T-helper 1 cell (primary cell): Measurements from ENCODE around the gene GORAB.

Experiments used
- DNase-seq, 5 donors: peaks; one replicate each; pipeline ENCODE4 v3.0.0-alpha.2; 2012 to 2020
- total RNA-seq, 4 donors: gene quantifications; one replicate each; lab custom pipeline; 2026; lab: John Stamatoyannopoulos, UW

Gene GORAB
- total RNA-seq: 27.4 to 39.1 (median 36.8) reads per million in 4 donors

GRCh38 chr1:170531758-170532657, at the start of gene GORAB:
GORAB (plus strand) TSS chr1:170532166; CDS start chr1:170532224, 58 bp downstream.
- peak; percentile 59 to 92 (median 73) for DNase-seq

GRCh38 chr1:170483051-170483450, 48.9 kb upstream of the GORAB start:
- no peak for DNase-seq

GRCh38 chr1:170487503-170487902, 44.5 kb upstream of the GORAB start:
- no peak for DNase-seq

GRCh38 chr1:170491291-170491690, 40.7 kb upstream of the GORAB start:
- no peak for DNase-seq

- no peak for DNase-seq
These were observed 37.6 kb upstream of the GORAB start for GRCh38 chr1:170494369-170494768.

GRCh38 chr1:170495006-170495405, 37.0 kb upstream of the GORAB start:
- DNase-seq: no peak

- no peak for DNase-seq
These were observed 33.1 kb upstream of the GORAB start for GRCh38 chr1:170498876-170499275.

GRCh38 chr1:170503665-170504064, 28.3 kb upstream of the GORAB start:
- DNase-seq: no peak

- DNase-seq: no peak
These were observed 21.8 kb upstream of the GORAB start for GRCh38 chr1:170510163-170510562.

- no peak for DNase-seq
These were observed 20.9 kb upstream of the GORAB start for GRCh38 chr1:170511038-170511437.

GRCh38 chr1:170513138-170513537, 18.8 kb upstream of the GORAB start:
- no peak for DNase-seq

- DNase-seq: no peak
These were observed 13.7 kb upstream of the GORAB start for GRCh38 chr1:170518185-170518834.

GRCh38 chr1:170518965-170519364, 13.0 kb upstream of the GORAB start:
- DNase-seq: no peak

- DNase-seq: no peak
These were observed 11.4 kb upstream of the GORAB start for GRCh38 chr1:170520601-170521000.

GRCh38 chr1:170521818-170522217, 10.1 kb upstream of the GORAB start:
- no peak for DNase-seq

- peak in 1 of 5 donors; percentile 2 for DNase-seq
These were observed 801 bp upstream of the GORAB start for GRCh38 chr1:170530972-170531757.

GRCh38 chr1:170533298-170533697, 1.3 kb downstream of the GORAB start:
- no peak for DNase-seq

- no peak for DNase-seq
These were observed 2.7 kb downstream of the GORAB start for GRCh38 chr1:170534626-170535147.

GRCh38 chr1:170535418-170535817, 3.5 kb downstream of the GORAB start:
- DNase-seq: no peak

GRCh38 chr1:170536924-170537551, 5.1 kb downstream of the GORAB start:
- no peak for DNase-seq

GRCh38 chr1:170537798-170538503, 6.0 kb downstream of the GORAB start:
- DNase-seq: no peak

GRCh38 chr1:170538687-170539086, 6.7 kb downstream of the GORAB start:
- DNase-seq: no peak
